Measurements from ENCODE around the gene FIBIN.

GRCh38 chr11:27018902-27019529 is 25.1 kb downstream of the FIBIN start:
- TF ChIP-seq TCF12 (IDR thresholded peaks at IDR 0.05; ENCODE audit: low read depth) (no peak), REST (IDR thresholded peaks at IDR 0.05; ENCODE audit: low read depth) (no peak), RAD21 (IDR thresholded peaks at IDR 0.05; ENCODE audit: low read depth) (no peak)

All from Ishikawa (cell line).